NCI-H345 (cell line): ENCODE data around the gene NRXN3.

Experiments used
- DNase-seq: peaks from one replicate; lab custom pipeline; 2025; lab: John Stamatoyannopoulos, UW

The NRXN3 gene

DNA sequence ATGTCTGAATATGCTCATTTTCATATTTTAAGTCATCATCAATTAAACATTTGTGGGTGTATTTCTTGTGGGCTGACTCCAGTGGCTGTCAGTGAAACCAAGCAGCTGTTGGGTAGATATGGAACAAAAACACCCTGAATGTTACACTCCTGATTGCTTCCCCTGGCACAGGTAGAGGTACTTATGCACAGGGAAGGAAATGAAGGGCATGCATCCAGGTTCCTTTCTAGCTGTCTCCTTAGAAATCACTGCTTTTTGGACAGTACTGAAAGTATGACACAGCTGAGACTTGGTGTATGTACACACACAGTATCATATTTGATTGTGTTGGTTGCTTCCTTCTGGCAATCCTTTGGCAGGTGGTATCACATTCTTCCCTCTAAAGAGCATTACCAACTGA is 1034.4 kb downstream of the NRXN3 start:
- DNase-seq = no peak

DNA sequence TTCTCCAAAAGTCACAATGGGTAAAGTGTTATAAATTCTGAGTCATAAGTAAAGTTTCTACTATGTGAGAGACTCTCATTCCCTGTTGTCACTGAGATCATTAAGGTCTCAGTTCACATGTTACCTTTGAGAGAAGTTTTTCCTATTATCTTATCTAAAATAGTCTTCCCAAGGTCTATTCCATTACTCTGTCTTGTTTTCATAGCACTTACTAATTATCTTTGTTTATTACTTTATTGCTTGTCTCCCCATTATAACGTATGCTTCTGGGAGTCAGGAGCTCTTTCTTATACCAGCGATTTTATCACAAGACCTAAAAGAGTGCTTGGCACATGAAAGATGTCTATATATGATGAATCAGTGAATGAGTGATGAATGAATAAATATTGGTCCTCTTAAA is 1039.2 kb downstream of the NRXN3 start:
- DNase-seq = no peak

DNA sequence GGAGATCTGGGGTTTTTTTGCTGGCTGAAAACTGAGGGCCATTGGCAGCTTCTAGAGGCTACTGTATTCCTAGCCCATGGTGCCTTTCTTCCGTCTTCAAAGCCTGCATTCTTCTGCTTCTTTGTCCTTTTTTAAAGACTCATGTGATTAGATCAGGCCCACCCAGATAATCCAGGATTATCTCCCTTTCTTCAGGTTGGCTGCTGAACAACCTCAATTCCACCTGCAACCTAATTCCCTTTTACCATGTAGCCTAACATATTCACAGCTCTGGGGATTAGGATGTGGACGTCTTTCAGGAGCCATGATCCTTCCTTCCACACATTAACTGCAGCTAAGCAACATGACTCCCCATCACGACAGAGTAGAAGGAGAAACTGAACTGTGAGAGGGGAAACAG is 1055.6 kb downstream of the NRXN3 start:
- DNase-seq = no peak

DNA sequence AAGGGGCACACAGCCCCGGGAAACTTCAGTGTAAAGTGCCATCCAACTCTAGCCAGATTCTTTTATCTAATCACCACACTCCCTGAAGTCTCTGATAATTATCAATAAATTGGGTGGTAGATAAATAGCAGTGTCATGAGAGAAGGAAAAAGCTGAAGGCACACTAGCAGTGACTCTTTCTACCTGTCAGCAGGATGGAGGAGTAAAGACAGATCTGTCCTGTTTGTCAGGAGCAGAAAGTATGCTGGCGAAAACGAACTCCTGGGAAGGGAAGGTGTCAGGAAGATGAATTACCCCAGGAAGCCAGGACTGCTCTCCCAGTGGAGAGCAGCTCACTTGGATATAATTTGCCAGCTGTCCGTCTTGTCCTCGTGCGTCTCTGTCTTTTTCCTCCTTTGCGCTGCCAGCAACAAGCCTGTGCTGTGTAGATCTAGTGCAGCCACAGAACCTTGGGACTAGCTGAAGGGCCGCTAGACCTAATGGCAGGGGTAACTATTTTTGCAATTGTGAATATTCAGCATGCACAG is 1059.3 kb downstream of the NRXN3 start:
- no peak for DNase-seq

DNA sequence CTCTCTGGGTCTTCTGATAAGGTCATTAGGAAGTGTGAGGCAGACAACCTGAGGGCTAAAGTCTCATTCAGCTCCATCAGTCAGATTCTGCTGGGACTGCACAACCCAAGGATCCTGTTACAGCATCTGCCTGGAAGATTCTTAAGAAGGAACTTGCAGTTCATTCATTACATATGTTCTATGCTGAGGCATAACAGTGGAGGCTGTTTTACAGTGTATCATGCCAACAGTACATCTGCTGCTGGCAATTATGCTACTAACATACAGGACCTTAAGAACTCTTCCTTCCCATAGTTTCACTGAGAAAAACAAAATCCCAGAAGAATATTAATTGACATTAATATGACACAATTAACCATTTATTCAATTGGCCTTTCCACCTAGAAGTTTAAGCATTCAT is 1072.5 kb downstream of the NRXN3 start:
- no peak for DNase-seq

DNA sequence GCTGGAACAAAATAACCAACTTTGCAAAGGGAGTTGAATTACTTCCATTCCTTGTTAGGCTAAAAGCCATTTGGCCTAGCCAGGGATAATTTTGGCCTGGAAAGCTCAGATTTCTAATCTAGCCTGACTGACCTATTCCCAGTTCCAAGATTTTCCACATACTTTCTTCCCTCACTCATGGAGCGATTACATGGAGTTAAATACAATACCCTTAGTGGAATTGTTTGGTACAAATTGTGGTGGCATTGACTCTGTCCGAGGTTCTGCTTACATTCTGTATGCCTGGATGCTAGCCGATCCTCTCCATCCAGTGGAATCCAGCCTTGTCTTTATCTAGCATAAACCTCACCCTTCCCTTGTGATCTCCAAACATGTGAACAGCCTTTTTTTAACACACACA is 1076.0 kb downstream of the NRXN3 start:
- no peak for DNase-seq

DNA sequence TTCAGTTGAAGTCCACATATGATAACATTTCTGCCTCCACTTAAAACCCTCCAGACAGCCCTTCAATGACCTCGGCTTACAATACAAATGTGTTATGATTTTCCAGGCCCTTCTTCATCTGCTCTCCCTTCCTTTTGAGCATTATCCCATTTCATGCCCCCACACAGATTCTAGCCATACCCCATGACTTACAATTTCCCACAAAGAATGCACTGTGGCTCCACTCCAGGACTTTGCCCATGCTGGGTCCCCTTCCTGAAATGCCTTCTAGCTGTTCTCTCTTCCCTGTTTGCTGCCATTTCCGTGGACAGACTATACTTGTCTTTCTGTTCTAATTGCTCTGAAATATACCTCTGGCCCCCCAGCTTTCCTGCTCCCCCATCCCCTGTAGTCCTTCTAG is 1078.0 kb downstream of the NRXN3 start:
- DNase-seq = no peak

DNA sequence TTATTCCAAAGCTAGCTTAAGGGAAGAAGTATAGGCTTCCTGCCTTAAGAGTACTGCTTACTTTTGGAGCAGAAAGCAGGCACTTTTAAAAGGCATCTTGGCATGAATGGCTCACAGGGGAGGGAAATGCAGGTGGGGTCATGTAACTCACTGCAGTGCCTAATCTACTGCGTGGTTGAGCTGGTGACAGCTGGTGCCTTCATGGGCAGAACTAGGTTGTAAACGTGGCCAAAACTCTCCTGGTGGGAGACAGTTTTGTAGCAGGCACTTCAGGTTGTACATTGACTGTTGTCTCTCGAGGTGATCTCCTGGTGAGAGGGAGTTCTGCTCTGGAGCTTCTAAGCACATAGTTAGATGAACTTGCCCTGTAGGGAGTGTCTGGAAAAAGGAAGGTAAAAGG is 1078.6 kb downstream of the NRXN3 start:
- no peak for DNase-seq

DNA sequence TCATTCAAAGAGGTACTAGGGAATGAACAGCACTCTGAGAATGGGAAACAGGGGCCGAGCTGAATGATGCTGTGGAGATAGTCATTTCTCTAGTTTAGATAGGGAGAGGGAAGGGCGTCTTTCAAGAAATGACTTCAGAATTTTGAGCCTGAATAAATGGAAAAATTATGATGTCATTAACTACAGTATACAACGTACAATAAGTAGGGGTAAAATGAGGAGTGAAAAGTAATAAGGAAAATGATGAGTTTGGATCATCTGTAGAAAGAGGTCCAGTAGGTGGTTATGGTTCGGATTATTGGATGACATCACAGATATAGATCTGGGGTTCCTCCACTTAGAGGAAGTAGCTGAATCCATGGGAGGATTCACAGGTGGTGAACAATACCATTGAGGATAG is 1081.1 kb downstream of the NRXN3 start:
- DNase-seq = no peak

DNA sequence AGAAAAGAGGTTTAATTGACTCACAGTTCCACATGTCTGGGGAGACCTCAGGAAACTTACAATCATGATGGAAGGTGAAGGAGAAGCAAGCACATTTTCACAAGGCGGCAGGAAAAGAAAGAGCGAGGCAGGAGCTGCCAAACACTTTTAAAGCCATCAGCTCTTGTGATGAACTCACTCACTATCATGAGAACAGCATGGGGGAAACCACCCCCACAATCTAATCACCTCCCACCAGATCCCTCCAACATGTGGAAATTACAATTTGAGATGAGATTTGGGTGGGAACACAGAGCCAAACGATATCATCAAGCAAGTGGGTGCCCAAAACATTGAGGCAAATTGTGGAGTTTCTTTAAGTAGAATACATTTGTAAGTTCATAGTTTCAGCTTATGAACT is 1083.4 kb downstream of the NRXN3 start:
- DNase-seq = no peak

DNA sequence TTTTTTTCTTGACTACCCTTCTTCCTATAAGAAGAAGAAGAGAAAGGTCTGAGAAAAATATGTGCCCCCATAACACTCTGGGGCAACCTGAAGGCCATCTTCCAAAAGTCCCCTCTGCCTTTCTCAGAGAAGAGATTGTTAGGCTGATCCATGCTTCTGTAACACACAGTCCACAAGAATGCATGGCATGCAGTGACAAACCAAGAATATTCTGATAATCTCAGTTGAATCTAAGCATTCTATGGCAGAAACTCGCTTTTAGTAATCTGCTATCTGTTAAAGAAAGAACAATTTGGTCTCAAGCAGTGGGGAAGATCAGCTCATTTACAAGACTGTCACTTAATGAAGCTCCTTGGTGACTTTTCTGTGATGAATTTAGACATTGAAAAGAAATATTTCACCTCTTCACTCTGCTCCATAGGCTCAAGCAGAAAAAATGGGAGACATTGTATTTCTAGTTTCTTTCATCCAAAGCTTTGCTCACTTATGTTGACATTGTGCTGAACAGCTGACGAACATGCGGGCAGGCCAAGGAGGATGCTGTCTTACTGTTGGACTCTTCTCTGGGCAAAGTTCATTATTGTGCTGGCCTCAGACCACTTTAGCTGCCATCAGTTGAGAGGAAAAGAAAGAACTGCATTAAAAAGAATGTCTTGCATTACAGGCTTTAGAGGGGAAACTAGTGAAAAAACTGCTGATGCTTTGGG is 1084.0 kb downstream of the NRXN3 start:
- DNase-seq = no peak

DNA sequence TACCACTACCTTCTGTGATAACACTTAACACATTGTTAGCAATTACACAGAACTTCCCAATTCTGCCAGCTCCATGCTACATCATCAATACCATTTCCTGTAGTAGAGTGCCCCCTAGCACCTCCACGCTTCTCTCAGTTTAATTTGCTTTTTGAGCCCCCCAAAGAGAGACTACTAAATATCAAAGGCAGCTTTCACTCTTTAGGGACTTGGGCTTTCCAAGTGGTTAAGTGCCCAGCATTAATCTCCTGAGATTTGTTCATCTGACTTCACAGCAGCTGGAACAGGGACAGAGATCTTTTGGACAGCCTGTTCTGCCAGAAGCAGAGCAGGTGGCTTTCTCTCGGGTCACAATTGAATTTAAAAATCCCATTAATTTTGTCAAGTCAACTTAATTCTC is 1086.2 kb downstream of the NRXN3 start:
- DNase-seq = no peak

DNA sequence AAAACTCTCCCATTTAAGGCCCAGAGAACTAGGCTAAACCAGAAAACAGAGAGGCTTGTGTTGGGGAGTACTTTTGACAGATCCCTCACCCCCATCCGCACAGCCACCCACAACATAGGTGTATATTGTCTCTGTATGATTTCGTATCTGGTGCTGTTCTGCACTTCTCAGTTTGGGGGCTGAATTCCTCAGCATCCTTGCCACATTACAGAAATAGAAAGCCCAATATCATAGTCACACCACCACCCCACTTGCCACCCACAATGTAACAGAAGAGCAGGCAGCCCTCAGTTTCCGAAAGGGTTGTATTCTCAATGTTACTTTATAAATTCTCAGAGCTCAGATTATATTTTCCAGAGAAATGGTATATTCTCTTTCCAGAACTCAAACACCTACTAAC is 1090.2 kb downstream of the NRXN3 start:
- no peak for DNase-seq

DNA sequence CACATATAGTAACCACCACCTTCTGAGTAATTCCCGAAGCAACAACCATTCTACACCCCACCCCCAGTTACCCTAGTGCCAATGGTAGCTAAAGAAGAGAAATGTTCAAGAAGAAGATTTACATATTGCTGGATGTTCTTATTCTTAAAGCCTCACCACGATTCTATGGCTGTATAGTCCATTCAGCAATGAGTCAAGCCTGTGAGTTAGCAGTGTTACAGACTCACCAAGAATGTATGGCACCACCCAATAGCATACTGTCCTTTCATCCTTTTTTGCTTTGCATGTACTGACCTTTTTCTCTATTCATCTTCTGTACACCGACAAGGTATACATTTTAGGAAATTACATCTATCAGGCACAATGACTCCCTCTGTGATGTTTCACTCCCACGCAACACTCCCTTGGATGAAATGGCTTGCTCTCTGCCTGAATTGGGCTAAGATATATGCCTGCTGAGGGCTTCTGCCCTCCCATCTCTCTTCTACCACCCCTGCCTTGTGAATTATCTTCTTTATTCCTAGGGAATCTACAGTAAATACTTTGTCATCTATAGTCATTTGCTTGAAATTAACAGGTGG is 1095.3 kb downstream of the NRXN3 start:
- DNase-seq = no peak

DNA sequence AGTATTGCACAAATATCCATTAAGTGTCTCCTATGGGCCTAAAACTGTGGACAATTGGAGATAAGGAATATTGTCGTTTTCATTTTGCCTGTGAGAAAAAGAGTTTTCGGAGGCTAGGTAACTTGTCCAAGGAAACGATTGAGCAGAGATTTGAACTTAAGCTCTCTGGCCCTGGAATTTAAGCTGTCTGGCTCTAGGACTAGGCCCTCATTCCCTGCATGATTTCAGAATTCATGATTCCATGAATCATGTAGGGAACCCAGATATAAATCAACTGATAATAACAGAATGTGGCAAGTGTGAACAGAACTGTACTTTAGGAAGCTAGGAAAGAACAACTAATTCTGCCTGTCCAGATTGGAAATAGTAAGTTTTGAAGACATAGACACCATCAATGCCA is 1100.2 kb downstream of the NRXN3 start:
- no peak for DNase-seq

DNA sequence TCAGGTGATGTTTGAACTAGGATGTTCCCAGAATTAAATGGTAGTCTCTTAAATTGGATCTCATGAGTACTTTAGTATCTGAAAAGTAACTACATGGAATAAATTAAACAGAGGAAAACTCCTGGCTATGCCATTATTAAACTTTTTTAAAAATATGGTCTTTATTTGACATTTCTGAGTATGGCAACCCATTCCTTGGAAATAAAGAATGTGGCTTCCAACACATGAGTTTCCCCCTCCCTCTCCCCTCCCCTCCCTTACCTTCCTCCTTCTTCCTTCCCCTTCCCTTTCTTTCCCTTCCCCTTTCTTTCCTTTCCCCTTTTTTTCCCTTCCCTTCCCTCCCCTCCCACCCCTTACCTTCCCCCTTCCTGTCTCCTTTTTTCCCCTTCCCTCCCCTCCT is 1100.9 kb downstream of the NRXN3 start:
- no peak for DNase-seq

DNA sequence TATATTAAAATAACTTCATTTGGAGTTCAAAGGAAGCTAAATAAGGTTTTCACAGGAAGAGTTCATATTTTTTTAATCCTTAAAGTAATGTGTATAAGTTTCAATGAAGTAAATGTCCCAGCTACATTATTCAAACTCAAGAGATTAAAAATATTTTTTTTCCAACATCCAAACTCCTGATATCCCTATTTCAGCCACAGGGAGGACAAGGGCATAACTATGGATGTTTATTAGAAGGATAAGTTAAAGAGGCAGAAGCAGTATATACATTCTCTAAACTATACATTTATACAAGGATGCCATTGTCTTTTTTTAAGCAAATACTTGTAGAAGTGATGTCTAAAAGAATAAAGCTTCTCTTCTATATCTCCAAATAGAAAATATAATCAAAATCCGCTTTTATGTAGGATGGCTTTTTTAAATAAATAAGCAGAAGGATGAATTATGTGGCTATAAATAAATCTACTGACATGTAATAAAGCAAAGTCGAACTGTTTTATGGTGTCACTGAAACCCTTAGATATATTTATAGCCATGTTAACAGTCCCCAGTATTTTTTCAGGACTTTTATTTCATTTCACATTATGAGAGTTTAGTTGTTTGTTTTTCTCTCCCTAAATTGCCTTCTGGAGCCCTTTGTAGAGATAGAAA is 1104.6 kb downstream of the NRXN3 start:
- DNase-seq = no peak

DNA sequence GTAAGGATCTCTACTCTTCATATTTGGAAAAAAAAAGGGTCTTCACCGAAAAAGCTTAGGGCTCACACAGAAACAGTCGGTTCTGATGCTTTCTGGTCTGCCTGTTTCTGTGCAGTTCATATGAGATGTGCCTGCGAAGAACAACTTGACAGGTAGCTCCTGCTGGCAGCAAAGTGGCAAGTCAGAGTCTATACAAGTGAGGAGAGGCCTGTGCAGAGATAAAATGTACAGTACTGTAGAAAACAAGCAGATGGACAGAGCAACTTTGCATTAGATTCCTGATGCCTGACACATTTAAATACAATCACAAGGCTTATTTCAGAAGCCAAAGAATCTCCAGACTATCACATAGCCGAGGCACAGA is 1105.1 kb downstream of the NRXN3 start:
- no peak for DNase-seq

DNA sequence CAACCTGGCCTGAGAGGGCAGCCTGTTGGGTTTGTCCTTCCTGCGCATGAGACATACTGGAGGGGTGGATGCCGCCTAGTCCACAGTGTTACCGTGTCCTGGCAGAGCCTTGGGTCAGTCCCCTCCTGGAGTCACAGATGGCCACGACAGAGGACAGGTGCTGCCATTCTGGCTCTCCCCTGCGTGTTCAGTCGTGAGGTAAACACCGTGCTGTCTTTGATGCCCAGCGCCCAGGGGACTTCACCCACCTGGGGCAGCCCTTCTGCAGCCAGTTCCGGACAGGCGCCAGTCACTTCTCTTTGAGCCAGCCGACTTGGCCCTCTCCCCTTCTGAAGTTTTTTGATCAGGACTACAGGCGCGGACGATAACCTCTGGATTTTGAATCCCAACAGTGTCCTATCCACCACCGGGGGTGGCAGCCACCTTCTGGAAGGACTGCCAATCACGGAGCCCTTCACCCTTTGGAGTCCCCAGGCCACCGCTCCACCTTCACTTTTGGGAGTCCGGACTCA is 1108.2 kb downstream of the NRXN3 start:
- no peak for DNase-seq

DNA sequence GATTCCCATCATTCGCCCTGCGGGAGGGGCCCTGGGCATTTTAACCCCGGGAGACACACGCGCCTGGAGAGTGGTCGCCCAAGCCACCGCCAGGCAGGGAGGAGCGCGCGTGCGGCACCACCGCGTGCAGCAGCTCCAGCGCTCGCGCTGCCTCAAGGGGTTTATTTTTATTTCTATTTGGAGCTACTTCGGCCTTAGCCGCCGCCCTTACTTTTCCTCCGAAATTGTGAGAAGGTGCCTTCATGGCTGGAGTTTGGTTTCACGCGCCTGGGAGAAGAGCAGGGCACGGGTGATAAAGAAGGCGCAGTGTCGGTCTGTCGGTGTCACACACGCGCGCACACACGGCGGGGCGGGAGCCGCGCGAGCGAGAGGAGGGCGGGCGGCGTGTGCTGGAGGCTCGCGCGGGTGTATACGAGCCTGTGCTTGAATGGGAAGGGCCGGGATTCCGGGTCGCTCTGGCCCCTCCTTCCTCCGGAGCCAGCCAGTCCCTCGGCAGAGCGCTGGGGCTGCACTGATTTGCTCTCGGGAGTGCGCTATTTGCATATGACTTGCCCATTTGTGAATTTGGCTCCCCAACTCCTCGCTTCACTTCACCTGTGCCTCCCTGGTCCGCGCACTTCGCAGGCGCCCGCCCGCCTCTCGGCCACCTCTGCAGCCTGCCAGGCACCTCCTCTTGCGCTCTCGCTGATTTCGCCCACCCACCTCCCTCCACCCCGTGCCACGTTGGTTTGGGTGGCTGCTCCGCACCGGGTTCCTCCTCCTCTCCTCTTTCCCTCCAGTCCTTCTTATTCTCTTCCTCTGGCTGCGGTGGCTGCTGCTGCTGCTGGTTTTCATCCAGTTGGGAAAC is 1108.8 kb downstream of the NRXN3 start:
- DNase-seq = no peak

DNA sequence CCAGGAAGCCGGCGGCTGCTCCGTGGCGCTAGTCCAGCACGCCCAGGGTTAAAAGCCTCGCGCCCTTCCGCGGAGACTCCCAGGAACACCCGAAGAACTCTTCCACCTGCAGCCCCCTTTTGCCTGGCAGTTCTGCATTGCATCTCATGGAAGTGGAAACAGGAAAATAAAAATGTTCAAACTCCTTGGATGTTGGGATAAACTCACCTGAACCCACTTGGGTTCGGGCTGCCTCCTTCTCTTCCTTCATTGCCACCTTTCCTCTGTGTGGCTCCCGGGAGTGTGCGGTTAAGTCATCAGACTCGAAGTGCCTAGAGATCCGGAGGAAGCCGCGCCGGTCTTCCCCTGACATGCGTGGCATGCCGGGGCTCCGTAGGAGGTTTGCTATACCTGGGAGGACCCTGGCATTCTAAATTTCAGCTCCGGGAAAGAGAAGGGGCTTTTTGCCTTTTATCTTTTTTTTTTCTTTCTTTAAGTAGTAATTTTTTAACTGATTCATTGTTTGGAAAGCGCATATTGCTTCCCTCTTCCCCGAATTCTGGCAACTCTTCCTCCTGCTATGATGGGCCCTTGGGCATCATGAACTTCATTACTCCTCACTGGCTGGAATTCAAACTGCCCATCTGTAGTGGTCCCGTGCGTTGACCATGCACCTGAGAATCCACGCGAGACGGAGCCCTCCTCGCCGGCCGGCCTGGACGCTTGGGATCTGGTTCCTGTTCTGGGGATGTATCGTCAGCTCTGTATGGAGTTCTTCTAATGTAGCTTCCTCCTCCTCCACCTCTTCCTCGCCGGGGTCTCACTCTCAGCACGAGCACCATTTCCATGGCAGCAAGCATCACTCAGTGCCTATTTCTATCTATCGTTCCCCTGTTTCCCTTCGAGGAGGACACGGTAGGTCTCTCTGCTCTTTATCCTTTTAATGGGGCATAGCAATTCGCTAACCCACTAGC is 1109.7 kb downstream of the NRXN3 start:
- no peak for DNase-seq
